ENCODE results near the gene DENND11. TPM values are rescaled to one million over a fixed set of nuclear protein-coding genes. Genes with fewer than 3 reads are reported as not detected.

The DENND11 gene
- total RNA-seq, 1 donor from 2014 or later, result 40.2 TPM

GRCh38 chr7:141688043-141688442, 13.9 kb downstream of the DENND11 start:
- DNase-seq (no peak), ATAC-seq (no peak)
- no peaks in the 10 kb centered on the region for H3K4me1 ChIP-seq
- no peaks in the 10 kb centered on the region for H3K9me3 ChIP-seq
- no peak overlapping the region for H3K4me3 ChIP-seq
- H3K36me3 ChIP-seq, result peaks cover 17% of the 10 kb centered on the region
- H3K27ac ChIP-seq, result no peak overlapping the region
- intact Hi-C loops (cut with DNase I), result no loop called here
- no peak for TF ChIP-seq CTCF (IDR thresholded peaks at IDR 0.05)
- no peaks in the 10 kb centered on the region for H3K27me3 ChIP-seq

- Histone ChIP-seq H3K4me1 (no peaks in the 10 kb centered on the region), H3K4me3 (no peak overlapping the region), H3K36me3 (peaks cover 27% of the 10 kb centered on the region), H3K9me3 (no peaks in the 10 kb centered on the region), H3K27ac (peak overlapping the region; percentile 4), H3K27me3 (no peaks in the 10 kb centered on the region)
- DNase-seq (no peak), ATAC-seq (no peak)
- no peak for TF ChIP-seq CTCF (IDR thresholded peaks at IDR 0.05)
- intact Hi-C loops (cut with DNase I), result no loop called here
Measured at GRCh38 chr7:141686670-141687069, 15.3 kb downstream of the DENND11 start.

- ATAC-seq (no peak), DNase-seq (no peak)
- H3K9me3 ChIP-seq, result no peaks in the 10 kb centered on the region
- H3K4me3 ChIP-seq, result no peak overlapping the region
- no peaks in the 10 kb centered on the region for H3K4me1 ChIP-seq
- intact Hi-C loops (cut with DNase I), result no loop called here
- no peaks in the 10 kb centered on the region for H3K27me3 ChIP-seq
- H3K36me3 ChIP-seq, result peaks cover 32% of the 10 kb centered on the region
- TF ChIP-seq CTCF (IDR thresholded peaks at IDR 0.05), result no peak
- H3K27ac ChIP-seq, result peak overlapping the region; percentile 4
Measured at GRCh38 chr7:141686074-141686473, 15.9 kb downstream of the DENND11 start.

DNA sequence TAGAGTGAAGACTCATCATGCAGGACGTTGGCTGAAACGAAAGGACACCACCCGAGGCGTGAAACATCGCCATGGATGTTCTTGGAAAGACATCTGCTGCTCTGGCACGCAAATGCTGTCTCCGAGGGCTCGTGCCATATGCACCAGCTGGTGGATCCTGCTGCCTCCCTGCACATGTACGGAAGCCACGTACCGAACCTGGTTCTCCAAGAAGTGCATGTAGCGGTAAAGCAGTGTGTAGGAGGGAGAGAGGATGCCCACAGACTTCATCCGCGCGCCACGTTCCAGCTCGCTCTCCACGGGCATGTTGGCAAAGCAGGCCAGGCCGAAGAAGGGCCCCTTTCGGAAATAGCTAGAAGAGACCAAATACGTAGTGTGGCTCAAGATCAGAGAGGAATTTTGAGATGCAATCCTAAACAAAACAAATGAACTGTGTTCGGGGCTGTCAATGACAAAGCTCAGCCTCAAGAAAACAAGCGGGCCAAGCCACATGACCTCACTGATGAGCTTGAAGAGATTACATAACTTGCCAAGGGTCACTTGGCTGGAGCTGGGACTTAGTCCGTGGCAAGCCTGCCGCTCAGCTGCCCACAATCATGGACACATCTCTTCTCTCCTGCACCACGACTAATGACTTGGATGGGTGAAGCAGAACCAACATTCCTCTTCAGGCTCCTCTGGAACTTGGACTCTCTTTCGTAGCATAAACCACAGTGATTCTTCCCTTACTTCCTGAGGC, 16.5 kb downstream of the DENND11 start:
- Histone ChIP-seq H3K4me1 (no peaks in the 10 kb centered on the region), H3K27ac (peak overlapping the region; percentile 4), H3K36me3 (peaks cover 38% of the 10 kb centered on the region), H3K9me3 (no peaks in the 10 kb centered on the region), H3K4me3 (peak overlapping the region; percentile 15), H3K27me3 (no peaks in the 10 kb centered on the region)
- DNase-seq (peak; percentile 64), ATAC-seq (peak; percentile 70)
- intact Hi-C loops (cut with DNase I), result no loop called here
- TF ChIP-seq CTCF (IDR thresholded peaks at IDR 0.05), result no peak

GRCh38 chr7:141679014-141679413, 23.0 kb downstream of the DENND11 start:
- no peak for ATAC-seq
- peaks cover 31% of the 10 kb centered on the region for H3K36me3 ChIP-seq
- TF ChIP-seq CTCF (IDR thresholded peaks at IDR 0.05), result no peak
- DNase-seq, result no peak
- H3K4me1 ChIP-seq, result peaks cover 4% of the 10 kb centered on the region
- no peaks in the 10 kb centered on the region for H3K9me3 ChIP-seq
- intact Hi-C loops (cut with DNase I), result no loop called here
- no peaks in the 10 kb centered on the region for H3K27me3 ChIP-seq
- no peak overlapping the region for H3K27ac ChIP-seq
- H3K4me3 ChIP-seq, result no peak overlapping the region
